Large intestine (tissue), 3 donors: ENCODE data around the gene KRTAP10-3. TPM values are rescaled to one million over a fixed set of nuclear protein-coding genes. Genes with fewer than 3 reads are reported as not detected.

Experiments used
- DNase-seq, 2 donors: peaks; one replicate each; pipeline versions ENCODE4 v3.0.0 to v3.0.0-alpha.2; 2013
- H3K27ac ChIP-seq: one replicate; pipeline ENCODE4 v1.5.1; 2013; ENCODE audit warnings: low read length
- H3K27me3 ChIP-seq: 2 replicates; pipeline ENCODE4 v1.6.1; 2013; ENCODE audit warnings: low read length; ENCODE audit not compliant: control insufficient read depth, insufficient read depth
- H3K36me3 ChIP-seq: 2 replicates; pipeline ENCODE4 v1.6.1; 2013; ENCODE audit warnings: low read length; ENCODE audit not compliant: control insufficient read depth, insufficient read depth
- H3K4me1 ChIP-seq: one replicate; pipeline ENCODE4 v1.6.1; 2013; ENCODE audit warnings: low read length; ENCODE audit not compliant: control insufficient read depth, insufficient read depth
- H3K4me3 ChIP-seq: one replicate; pipeline ENCODE4 v1.5.1; 2013; ENCODE audit warnings: low read length
- H3K9me3 ChIP-seq: one replicate; pipeline ENCODE4 v1.6.1; 2013; ENCODE audit warnings: mild to moderate bottlenecking, low read depth, low read length, moderate library complexity; ENCODE audit not compliant: control insufficient read depth
- WGBS: methylation state at CpG from one replicate; pipeline ENCODE4 v1.1.5; 2013; ENCODE audit warnings: low lambda C conversion rate; ENCODE audit not compliant: insufficient coverage; 5-methylcytosine and 5-hydroxymethylcytosine counted together
- polyA plus RNA-seq: library from polyadenylated mRNA; unstranded; fragments of 120-200 nt; gene quantifications from one replicate; pipeline ENCODE4 v1.2.1, GENCODE V29; 2013

Gene KRTAP10-3
- polyA plus RNA-seq, 1 donor = not detected

GRCh38 chr21:44508426-44508710 is 50.2 kb downstream of the KRTAP10-3 start:
- H3K4me3 ChIP-seq = no peak overlapping the region
- no peaks in the 10 kb centered on the region for H3K27me3 ChIP-seq
- no peaks in the 10 kb centered on the region for H3K9me3 ChIP-seq
- H3K36me3 ChIP-seq = no peaks in the 10 kb centered on the region
- no peak overlapping the region for H3K27ac ChIP-seq
- DNase-seq = no peak
- peaks cover 7% of the 10 kb centered on the region for H3K4me1 ChIP-seq
- no CpG with 5 or more reads among the region's 9 CpGs for WGBS

Other genes starting within 250 kb of the KRTAP10-3 start
- 33.0 TPM for gene CFAP410, start 219.4 kb downstream of the KRTAP10-3 start, polyA plus RNA-seq
- 2.2 TPM for gene TRPM2, start 205.2 kb downstream of the KRTAP10-3 start, polyA plus RNA-seq
- 18.8 TPM for gene LRRC3, start 103.3 kb downstream of the KRTAP10-3 start, polyA plus RNA-seq
- not detected for gene KRTAP10-1, start 18.6 kb downstream of the KRTAP10-3 start, polyA plus RNA-seq
- not detected for gene KRTAP10-2, start 7.3 kb downstream of the KRTAP10-3 start, polyA plus RNA-seq
- not detected for gene KRTAP10-4, start 14.9 kb upstream of the KRTAP10-3 start, polyA plus RNA-seq
- not detected for gene KRTAP10-5, start 21.8 kb upstream of the KRTAP10-3 start, polyA plus RNA-seq
- not detected for gene KRTAP10-6, start 33.7 kb upstream of the KRTAP10-3 start, polyA plus RNA-seq
- gene KRTAP10-7, start 41.8 kb upstream of the KRTAP10-3 start, polyA plus RNA-seq = not detected
- not detected for gene KRTAP10-8, start 53.3 kb upstream of the KRTAP10-3 start, polyA plus RNA-seq
- gene KRTAP10-9, start 68.3 kb upstream of the KRTAP10-3 start, polyA plus RNA-seq = not detected
- gene KRTAP10-10, start 78.6 kb upstream of the KRTAP10-3 start, polyA plus RNA-seq = not detected
- gene KRTAP10-11, start 87.6 kb upstream of the KRTAP10-3 start, polyA plus RNA-seq = not detected
- gene KRTAP12-4, start 95.9 kb upstream of the KRTAP10-3 start, polyA plus RNA-seq = not detected
- gene KRTAP12-3, start 99.1 kb upstream of the KRTAP10-3 start, polyA plus RNA-seq = not detected
- gene KRTAP12-2, start 108.1 kb upstream of the KRTAP10-3 start, polyA plus RNA-seq = not detected
- not detected for gene KRTAP12-1, start 123.4 kb upstream of the KRTAP10-3 start, polyA plus RNA-seq
- not detected for gene KRTAP10-12, start 138.4 kb upstream of the KRTAP10-3 start, polyA plus RNA-seq
- gene TSPEAR, start 152.8 kb upstream of the KRTAP10-3 start, polyA plus RNA-seq = 0.55 TPM
- gene UBE2G2, start 243.0 kb upstream of the KRTAP10-3 start, polyA plus RNA-seq = 97.1 TPM